Neural cell (in vitro differentiated cells): Measurements from ENCODE around the gene CCR5.

ENCODE experiments used
- CTCF ChIP-seq: fragments of 450-650 bp; IDR thresholded peaks from 2 replicates; pipeline ENCODE4 v1.5.1; 2014; ENCODE audit warnings: antibody characterized with exemption, mild to moderate bottlenecking, moderate library complexity; ENCODE audit not compliant: poor library complexity, severe bottlenecking
- EP300 ChIP-seq: fragments of 450-650 bp; conservative IDR thresholded peaks from 2 replicates; pipeline ENCODE4 v1.6.1; 2014; ENCODE audit warnings: antibody characterized with exemption, mild to moderate bottlenecking, moderate library complexity; ENCODE audit not compliant: poor library complexity, severe bottlenecking
- EZH2 ChIP-seq: fragments of 200-600, 300-800 bp; shearing (Covaris generic), sonication (generic); IDR thresholded peaks from 2 replicates; pipeline ENCODE4 v1.6.1; 2014; ENCODE audit warnings: antibody characterized with exemption, low read length, borderline replicate concordance, mild to moderate bottlenecking; ENCODE audit not compliant: insufficient read depth, poor library complexity, severe bottlenecking
- POLR2AphosphoS5 ChIP-seq: IDR thresholded peaks from 2 replicates; pipeline ENCODE4 v1.6.1; 2012
- RAD21 ChIP-seq: fragments of 450-650 bp; conservative IDR thresholded peaks from 2 replicates; pipeline ENCODE4 v1.6.1; 2014; ENCODE audit warnings: antibody characterized with exemption, mild to moderate bottlenecking, moderate library complexity
- REST ChIP-seq: IDR thresholded peaks from 2 replicates; pipeline ENCODE4 v1.6.1; 2012; ENCODE audit warnings: borderline replicate concordance
- SMC3 ChIP-seq: fragments of 450-650 bp; conservative IDR thresholded peaks from 2 replicates; pipeline ENCODE4 v1.6.1; 2014; ENCODE audit warnings: antibody characterized with exemption, mild to moderate bottlenecking, moderate library complexity; ENCODE audit not compliant: poor library complexity
- TAF1 ChIP-seq: IDR thresholded peaks from 2 replicates; pipeline ENCODE4 v1.6.1; 2012; ENCODE audit warnings: low read depth

- TF ChIP-seq SMC3 (no peak), EP300 (no peak), CTCF (no peak), REST (no peak), TAF1 (no peak), POLR2AphosphoS5 (no peak), RAD21 (no peak), EZH2 (no peak)
Observed at GRCh38 chr3:46386205-46386604, 15.5 kb downstream of the CCR5 start.
